HG03175 (cell line): ENCODE data around the gene MTNR1A.

Source experiments
- ATAC-seq: cut with Tn5 transposase; IDR thresholded peaks from one replicate; pipeline ENCODE4 v1.9.1; 2021; ENCODE audit warnings: mild to moderate bottlenecking, moderate library complexity; ENCODE audit not compliant: unreplicated experiment

MTNR1A gene

DNA sequence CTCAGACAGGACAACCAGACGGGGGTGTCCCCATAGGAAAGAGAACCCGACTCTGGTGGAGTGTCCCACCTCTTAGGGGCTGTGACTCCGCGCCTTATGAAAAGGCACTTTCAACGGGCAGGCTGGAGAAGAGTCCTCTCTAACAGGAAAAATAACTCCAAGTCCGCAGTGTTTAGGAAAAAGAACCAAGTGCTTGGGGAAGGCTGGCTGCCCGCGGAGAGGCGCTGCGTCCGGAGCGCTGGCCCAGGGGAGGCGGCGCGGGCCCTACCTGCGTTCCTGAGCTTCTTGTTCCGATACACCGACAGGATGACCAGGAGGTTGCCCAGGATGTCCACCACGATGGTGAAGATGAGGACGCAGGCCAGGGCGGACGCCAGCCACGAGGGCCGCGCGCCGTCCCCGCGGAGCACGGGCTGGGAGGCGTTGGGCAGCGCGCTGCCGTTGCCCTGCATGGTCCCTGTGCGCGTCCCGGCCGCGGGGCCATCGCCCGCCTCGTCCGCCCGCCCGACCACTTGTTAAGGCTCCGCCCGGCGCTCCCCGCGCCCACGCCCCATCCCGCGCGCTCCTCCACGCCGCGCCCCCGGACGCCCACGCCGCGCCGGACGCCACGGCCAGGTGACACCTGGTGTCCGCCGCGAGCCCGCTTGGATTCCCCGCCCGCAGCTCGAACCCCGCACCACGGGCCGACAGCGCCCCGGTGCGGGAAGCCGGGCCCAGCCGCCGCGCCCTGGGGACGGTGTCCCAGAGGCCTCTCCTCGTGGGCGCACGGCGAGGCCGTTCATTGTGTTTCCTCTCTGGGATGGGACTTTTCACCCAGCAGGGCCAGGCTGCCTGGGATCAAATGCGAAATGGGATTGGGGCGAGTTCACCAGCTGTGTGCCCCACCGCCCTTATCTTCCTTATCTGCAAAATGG is at the start of gene MTNR1A:
MTNR1A (minus strand) TSS at position 654 of the 914 bp plus-strand sequence; CDS start at position 452, 202 bp downstream.
- no peak for ATAC-seq

DNA sequence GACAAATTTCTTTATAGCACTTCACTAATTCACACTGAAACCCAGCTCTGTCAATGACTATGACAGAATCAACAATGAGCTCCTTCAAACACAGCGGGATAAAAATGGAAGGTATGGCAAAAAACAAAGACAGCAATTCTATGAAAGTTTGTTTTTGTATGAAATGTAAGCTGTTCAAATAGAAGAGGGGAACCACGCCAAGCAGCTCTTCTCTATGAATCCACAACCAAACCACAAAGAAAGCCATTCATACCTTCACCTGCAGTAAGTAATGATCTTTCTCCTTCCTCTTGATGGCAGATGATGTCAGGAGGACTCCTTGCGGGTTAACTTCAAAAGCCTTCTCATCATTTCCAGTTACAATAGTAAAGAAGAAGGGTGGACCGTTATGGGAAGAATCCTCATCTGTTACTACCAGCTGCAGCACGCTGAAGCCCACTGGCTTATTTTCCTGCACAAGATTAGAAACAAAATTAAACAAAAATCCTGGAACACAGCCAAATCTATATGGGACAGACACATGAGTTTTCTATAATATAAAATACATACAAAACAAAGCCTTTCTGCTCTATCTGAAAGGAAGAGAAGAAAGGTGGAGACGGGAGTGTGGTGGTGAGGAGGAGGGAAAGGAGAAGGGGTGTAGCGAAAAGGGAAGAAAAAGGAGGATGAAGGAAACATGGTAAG is 48.9 kb upstream of the MTNR1A start:
- no peak for ATAC-seq

DNA sequence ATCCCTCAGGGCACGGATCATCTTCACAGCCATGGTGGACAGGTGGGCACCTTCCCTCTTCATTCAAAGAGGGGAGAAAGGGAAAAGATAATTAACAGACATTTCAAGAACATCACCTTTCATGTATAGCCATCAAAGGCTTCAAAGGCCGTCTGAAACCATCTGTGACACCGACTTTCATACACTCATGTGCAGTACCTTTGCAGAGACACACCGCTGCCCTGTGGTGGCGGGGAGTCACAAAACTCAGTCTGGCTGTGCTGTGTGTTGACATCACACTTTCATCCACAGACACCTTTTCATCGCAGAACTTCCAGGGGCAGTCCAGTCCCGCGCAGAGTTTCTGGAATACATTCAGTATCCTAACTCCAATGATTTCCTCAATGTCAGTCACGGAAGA is 47.6 kb upstream of the MTNR1A start:
- ATAC-seq, result no peak

DNA sequence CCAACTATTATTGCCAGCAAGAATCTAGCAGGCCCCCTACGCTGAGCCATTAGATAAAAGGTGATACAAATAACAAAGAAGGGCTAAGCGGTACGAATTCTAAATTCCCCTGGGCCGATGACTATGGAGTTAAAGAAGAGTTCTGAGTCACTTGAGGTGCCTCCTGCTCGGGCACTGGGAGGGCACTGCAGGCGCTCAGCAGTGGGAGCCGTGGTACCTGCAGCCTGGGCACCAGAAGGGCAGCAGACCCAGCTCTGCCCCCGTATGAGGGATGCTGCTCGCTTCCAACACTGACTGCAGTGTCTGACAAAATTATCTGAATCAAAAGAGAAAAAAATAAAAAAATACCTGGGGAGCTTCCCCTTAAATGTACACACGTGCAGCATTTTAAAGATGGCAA is 44.1 kb upstream of the MTNR1A start:
- no peak for ATAC-seq

DNA sequence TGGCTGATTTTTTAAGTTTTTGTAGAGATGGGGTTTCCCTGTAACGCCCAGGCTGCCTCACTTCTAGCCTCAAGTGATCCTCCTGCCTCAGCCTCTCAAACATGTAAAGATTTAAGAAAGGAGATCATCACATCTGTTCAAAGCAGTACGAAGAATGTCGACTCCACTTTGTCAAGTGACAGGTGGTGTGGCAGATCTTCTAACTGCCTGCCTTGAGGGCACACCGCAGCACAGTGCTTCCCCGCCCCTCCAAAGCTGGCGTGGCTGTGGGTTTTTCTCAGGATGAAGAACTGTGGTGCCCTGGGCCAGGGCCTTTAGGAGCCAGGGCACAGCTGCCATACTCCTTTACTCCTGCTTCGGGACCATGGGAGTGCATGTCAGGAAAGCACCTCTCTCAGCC is 43.3 kb upstream of the MTNR1A start:
- no peak for ATAC-seq

DNA sequence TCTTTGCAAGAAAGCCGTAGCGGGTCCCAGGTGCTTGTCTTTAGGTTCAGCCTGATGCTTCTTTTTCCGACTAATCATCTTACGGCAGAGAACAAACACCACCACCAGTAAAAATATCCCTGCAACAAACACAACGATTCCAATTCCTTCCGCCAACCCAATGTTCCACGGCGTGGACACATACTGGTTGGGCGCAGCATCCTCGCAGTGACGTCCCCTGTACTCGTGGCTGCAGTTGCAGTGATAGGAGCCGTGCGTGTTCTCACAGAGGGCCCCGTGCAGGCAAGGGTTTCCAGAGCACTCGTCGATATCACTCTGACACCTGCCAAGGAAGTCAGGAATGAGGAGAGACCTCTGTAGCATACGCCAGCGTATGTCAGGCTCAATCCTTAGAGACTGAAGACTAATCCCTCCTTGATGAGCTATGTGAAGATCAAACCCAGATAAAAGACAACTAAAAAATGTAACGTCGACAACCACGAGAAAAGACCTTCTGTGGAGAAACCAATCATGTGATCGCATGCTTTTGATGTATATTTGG is 41.6 kb upstream of the MTNR1A start:
- no peak for ATAC-seq

DNA sequence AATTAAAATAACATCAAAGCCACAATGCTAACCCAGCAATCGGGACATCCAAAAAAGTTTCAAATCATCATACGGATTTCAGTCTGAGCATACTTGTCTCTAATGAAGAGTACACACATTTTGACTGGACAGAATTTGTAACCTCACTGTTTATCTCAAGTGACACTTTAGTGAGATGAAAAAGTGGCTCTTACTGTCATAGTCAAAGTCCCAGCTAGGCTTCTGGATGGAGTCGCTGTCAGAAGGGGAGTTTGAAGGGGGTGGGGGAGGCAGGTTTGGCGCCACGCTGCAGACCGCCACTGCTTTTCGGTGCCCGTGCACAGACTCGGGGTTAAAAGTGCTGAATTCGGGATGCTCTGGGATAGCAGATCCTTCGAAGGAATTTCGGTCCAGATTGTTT is 41.0 kb upstream of the MTNR1A start:
- ATAC-seq, result no peak

DNA sequence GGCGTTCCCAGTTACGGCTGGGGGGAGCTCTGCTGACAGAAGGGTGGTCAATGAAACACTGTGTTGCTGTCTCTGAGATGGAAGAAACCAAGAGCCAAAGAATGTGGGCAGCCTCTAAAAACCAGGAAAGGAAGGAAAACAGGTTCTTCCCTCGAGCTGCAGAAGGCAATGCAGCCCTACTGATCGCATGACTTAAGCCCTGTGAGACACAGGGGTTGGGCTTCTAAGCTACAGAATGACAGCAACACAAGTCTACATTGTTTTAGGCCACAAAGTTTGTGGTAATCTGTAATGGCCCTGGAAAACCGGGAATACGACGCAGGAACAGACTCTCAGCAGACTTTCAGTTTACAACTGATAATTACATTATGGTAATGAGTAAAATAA is 38.2 kb upstream of the MTNR1A start:
- no peak for ATAC-seq

DNA sequence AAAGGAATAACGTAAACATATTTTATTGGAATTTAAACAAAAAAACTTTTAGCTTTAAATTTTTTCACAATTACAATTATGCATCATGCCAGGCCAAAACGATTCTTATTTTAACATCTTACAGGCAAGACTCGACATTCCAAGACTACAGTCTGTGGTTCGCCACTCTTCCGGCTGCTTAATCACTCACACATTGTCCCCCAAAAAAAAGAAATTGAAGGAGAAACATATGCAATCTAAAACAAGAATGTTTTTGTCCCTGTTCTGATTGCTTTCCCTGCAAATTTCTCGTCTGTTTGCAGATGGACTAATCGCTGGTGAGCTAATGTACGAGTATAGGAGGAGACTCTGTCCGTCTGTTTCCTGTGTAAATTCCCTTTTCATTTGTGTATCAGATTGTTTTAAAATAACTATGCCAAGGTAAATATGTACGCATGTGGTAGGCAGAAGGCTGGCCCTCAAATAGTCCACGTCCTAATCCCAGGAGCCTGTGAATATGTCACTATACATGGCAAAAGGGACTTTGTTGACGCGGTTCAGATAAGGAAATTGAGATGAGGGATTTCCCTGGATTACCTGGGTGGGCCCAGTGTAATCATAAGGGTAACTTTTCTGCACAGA is 37.7 kb upstream of the MTNR1A start:
- no peak for ATAC-seq

DNA sequence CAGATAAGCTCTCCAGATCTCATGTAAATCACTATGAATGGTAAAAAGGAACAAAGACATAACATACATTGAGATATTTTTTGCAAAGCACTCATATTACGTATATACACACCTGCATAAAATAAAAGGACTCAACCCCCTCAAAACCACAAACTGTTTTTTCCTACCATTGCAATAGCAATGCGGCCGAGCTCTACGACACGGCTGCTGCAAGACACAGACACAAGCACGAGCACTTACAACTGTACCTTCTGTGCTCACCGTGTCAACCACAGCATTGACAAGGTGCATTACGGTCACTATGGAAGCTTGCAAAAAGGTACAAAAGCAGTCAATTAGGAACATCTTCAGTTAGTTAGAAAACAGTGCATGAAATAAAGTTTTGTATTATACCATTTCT is 37.1 kb upstream of the MTNR1A start:
- ATAC-seq, result no peak

DNA sequence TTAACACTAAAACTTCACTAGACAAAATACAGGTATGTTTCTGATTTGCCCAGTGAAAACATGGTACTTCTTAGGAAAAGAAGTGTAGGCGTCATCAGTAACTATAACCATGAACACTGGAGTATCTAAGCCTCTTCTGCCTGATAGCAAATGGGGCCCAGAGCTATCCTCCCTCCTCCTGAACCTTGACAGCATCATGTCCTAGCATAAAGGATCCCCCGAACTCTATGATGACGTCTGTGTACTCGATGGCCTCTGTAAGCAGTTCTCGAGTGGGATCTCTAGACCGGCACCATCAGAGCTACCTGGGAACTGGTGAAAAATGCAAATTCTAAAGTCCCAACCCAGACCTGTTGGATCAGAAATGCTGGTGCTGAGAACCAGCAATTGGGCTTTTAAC is 36.3 kb upstream of the MTNR1A start:
- ATAC-seq, result no peak

DNA sequence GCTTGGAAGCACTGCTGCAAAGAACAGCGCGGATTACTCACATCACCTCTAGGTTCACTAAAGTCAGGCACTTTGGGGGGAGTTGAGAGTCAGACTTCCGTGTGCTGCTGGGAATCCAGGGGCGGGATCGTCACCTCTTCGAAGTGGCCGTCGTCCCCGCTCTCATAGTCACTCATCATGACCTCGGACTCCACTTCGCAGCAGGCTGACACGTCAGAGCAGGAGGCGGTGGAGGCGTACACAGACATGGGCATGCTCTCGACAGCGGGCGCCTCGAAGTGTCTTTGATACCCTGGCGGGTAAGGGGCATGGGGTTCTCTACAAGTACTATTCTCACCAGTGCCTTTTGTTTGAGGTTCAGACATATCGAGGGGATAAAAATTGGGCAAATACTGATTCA is 33.1 kb upstream of the MTNR1A start:
- ATAC-seq, result no peak

DNA sequence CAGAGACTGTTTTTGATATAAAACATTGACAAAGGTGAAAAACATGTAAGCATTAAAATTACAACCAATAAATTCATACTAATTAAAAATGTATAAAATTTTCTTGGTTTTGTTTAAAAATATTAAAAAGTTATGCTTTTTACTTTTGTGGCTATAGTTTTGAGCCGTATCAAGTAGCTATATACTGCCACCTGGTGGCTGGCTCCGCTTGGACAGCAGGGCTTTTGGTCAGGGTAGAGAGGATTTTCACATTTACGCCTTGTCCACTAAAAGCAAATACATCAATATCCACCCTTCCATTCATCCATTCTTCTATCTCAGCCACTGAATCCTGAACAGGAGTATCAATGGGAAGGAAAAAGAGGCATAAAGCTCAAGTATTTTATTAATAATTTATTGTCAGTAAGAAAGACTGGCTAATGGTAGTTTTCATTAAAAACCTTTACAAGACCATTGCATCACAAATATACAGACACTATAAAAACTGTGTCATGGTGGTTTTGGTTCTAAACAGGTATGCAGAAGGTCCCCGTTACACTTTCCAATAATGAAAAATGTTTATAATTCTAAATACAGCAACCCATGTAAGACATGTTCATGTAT is 32.1 kb upstream of the MTNR1A start:
- peak; percentile 73 for ATAC-seq

DNA sequence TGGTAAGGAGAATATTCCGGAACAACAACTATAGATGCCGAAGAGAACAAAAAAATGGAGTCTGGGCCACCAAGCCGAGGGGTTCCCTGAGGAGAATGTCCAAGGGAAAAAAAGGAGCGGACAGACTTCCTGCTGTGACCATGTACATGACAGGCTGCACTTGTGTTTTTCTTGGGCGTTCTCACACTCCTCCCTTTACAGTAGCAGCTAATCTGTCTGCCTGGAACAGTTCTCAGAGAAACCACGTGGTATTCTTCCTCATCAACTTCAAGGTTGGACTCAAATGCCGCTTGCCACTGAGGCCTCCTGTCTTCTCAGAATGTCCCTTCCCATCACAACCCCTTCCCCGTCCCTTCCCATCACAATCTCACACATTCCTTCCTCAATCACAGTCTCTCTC is 30.8 kb upstream of the MTNR1A start:
- ATAC-seq, result no peak

DNA sequence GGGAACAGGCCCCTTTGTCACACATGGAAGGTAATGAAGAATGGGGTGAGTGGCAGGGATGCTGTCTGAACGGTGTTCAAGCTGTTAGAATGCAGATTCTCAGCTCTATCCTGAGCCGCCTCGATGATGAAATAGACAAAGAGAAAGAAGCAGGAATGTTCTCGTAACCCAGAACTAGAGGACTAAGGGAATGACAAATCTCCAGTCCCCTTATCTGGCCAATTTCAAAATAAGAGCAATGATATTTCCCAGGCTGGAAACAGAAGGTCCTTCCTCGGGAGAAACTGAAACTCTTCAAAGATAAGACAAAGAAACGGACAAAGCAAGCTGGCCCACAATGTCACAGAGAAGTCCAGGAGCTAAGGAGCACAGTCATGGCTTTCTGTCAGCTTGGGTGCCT is 29.5 kb upstream of the MTNR1A start:
- ATAC-seq, result no peak

DNA sequence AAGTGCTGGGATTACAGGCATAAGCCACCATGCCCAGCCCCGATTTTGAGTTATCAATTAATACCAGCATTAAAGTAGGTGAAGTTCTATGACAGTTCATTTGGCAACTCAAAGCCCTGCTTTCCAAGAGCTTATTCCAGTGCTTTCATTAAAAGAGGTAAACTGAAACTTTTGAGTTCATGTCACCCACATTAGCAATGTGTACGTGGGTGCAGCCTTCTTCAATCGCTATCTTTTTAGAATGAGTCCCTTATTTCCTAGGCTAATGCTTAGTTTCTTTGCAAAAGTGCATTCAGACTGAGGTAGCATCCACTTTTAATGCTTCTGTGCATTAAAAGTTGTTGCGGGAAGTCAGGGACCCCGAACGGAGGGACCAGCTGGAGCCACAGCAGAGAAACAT is 26.1 kb upstream of the MTNR1A start:
- no peak for ATAC-seq

DNA sequence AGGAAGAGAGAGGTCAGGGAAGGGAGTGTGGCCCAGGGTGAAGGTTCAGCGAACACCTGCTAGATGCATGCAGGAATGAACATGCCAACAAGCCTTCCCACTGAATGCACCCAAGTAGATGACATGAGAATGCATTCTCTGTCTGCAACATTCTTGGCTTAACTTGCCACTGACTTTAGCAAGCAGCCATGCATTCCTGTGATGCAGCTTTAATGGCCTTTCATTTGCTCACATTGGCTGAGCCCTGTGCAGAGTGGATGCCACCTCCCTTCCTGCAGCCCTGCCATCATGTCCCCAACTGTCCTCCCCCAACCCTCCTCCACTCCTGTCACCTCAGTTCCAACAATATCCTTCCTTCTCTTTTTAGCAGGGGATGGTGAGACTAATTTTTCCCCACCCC is 25.3 kb upstream of the MTNR1A start:
- ATAC-seq, result no peak

DNA sequence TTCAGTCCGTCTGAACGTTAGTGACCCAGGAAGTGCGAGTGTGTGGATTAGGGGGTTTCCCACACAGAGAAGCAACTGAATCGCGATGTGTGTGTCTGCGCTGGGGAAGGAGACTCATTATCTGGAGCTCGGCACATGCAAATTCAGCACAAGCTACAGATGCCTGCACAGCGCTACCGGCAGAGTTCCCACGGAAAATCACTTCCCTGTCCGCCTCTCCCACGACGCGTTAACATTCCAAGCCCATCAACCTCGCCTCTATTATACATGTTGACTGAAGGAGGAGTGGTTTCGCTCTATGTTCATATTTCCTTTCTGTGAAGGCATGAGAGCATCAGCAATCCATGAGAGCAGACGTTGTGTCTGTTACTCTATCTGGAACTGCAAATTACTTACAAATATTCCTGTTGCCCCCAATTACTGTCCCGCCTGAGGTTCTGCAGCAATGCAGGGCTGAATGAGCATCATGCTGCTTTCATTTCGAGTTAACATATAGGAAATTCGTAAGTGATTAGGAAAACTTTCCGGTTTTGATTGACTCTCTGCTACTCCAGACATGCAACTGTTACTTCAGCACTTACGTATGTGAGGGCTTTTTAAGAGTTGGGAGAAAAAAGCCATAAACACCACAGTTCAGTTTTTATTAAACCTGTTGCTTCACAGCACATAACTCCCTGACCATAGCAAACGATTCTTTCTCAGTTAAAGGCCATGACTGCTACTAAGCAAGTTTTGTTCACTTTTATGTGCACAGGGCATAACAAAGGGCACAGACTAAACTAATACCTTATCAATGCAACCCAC is 15.0 kb upstream of the MTNR1A start:
- no peak for ATAC-seq

DNA sequence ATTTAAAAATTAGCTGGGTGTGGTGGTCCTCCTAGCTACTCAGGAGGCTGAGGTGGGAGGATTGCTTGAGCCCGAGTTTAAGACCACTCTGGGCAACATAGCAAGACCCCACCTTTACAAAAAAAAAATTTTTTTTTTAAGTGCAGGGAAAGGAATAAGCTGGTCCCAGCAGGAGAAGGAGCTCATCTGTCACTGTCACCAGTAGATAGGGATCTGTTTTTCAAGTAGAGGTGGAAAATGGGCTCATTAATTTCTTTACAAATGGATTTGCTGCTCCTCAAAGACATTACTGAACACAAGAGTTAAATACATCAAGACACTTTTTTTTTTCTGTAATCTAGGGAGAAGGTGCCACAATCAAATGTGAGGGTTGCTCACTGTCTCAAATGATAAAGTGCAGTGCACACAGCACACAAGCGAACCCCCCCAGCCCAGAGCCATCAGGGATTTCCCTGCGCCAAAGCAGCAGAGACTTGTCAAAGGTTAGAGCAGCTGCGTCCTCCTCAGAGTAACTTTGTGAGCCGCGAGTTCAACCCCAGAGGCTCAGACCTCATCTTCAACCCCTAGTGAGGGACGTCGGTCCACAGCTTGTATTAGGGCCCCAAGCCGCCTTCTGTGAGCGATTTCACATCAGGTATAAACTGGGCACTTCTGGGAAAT is 14.3 kb upstream of the MTNR1A start:
- ATAC-seq, result no peak

DNA sequence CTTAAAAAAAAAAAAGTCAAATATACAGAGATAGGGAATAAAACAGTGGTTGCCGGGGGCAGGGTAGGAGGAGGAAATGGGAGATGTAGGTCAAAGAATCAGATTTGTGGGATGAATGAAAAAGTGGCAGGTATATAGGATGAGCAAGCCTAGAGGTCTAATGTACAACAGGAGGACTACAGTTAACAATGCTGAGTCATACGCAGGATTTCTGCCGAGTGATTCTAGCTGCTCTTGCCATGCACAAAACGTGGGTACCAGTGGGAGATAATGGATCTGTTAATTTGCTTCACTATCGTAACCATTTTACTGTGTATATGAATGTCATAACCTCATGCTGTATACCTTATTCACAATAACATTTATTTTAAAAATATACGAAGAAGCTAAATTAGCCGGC is 10.7 kb upstream of the MTNR1A start:
- ATAC-seq, result no peak
